GM12878 (cell line): ENCODE data around the gene NDE1. TPM values are rescaled to one million over a fixed set of nuclear protein-coding genes. Genes with fewer than 3 reads are reported as not detected.

ENCODE experiments used
- ATAC-seq: fragments of 200-7000 bp; cut with Tn5 transposase; 3 replicates; pipeline ENCODE4 v1.9.1; 2020; ENCODE audit warnings: mild to moderate bottlenecking, moderate library complexity
- BruUV-seq: library from RNA; stranded (reverse); fragments of 400-500 nt; replicated peaks from 2 replicates; lab custom pipeline; 2021; lab: Mats Ljungman, UMichigan
- CTCF ChIA-PET: fragments of 300-600 bp; sonication (Branson Sonifier 250); formaldehyde crosslinking; extraction: SDS; loops from one replicate; lab custom pipeline; 2021; ENCODE audit warnings: inconsistent platforms; lab: Yijun Ruan, JAX
- POLR2A ChIA-PET: fragments of 350-600 bp; formaldehyde crosslinking; extraction: SDS; loops from one replicate; lab custom pipeline; 2021; ENCODE audit warnings: inconsistent platforms; lab: Charles Lee
- RAD21 ChIA-PET: fragments of 300-600 bp; sonication (Branson Sonifier 250); formaldehyde crosslinking; loops from one replicate; lab custom pipeline; 2023; ENCODE audit warnings: antibody characterized with exemption; ENCODE audit not compliant: unreplicated experiment; lab: Charles Lee
- SMC1A ChIA-PET: fragments of 300-600 bp; sonication (Branson Sonifier 250); formaldehyde crosslinking; loops from one replicate; lab custom pipeline; 2023; ENCODE audit not compliant: unreplicated experiment, uncharacterized antibody; lab: Charles Lee
- DNase-seq: peaks from one replicate; pipeline ENCODE4 v3.0.0-alpha.2; 2011; ENCODE audit warnings: low read depth, low spot score
- FAIRE-seq: peaks from 3 replicates; lab custom pipeline; 2011; peaks lifted over from hg19 to GRCh38; lab: Jason Lieb, UNC
- H2AFZ ChIP-seq: 2 replicates; pipeline ENCODE4 v1.6.0; 2011; ENCODE audit warnings: low read depth, low read length, control low read depth; ENCODE audit not compliant: control insufficient read depth
- H3K27ac ChIP-seq: 2 replicates; pipeline ENCODE4 v1.5.1; 2011; ENCODE audit warnings: control low read depth; ENCODE audit not compliant: control insufficient read depth, insufficient read depth
- H3K27me3 ChIP-seq, 2 experiments: replicated peaks in 1 of 2; 2 replicates each; pipeline versions ENCODE4 v1.6.0 to v1.6.1; 2011; ENCODE audit warnings: low read length in 1 of 2; ENCODE audit not compliant: control insufficient read depth in 2 of 2, insufficient read depth in 2 of 2
- H3K36me3 ChIP-seq, 2 experiments: 2 replicates each; pipeline ENCODE4 v1.5.1; 2011; ENCODE audit warnings: low read length in 1 of 2; ENCODE audit not compliant: control insufficient read depth in 2 of 2, insufficient read depth in 2 of 2
- H3K4me1 ChIP-seq: 2 replicates; pipeline ENCODE4 v1.6.1; 2011; ENCODE audit warnings: mild to moderate bottlenecking, low read length, moderate library complexity, mixed read lengths; ENCODE audit not compliant: control insufficient read depth, insufficient read depth
- H3K4me2 ChIP-seq: 2 replicates; pipeline ENCODE4 v1.6.0; 2011; ENCODE audit warnings: control low read depth; ENCODE audit not compliant: control insufficient read depth, insufficient read depth
- H3K4me3 ChIP-seq: fragments of 200-600 bp; sonication (generic); 2 replicates; pipeline ENCODE4 v1.5.1; 2016
- H3K79me2 ChIP-seq: 2 replicates; pipeline ENCODE4 v1.6.0; 2011; ENCODE audit warnings: low read length; ENCODE audit not compliant: control insufficient read depth, insufficient read depth
- H3K9ac ChIP-seq: 2 replicates; pipeline ENCODE4 v1.8.0; 2011; ENCODE audit warnings: low read length, control low read depth, mixed read lengths; ENCODE audit not compliant: control insufficient read depth, insufficient read depth
- H3K9me3 ChIP-seq: replicated peaks from 3 replicates; pipeline ENCODE4 v1.5.1; 2011; ENCODE audit warnings: mild to moderate bottlenecking, low read length; ENCODE audit not compliant: control insufficient read depth, insufficient read depth
- H4K20me1 ChIP-seq: 2 replicates; pipeline ENCODE4 v1.6.0; 2011; ENCODE audit not compliant: control insufficient read depth, insufficient read depth
- CHD4 ChIP-seq: fragments of 200-600 bp; sonication (generic); IDR thresholded peaks from 2 replicates; pipeline ENCODE4 v1.6.1; 2016; ENCODE audit warnings: mild to moderate bottlenecking
- EED ChIP-seq: sonication (generic); IDR thresholded peaks from 2 replicates; pipeline ENCODE4 v1.6.1; 2016; ENCODE audit warnings: antibody characterized with exemption, low read depth
- LARP7 ChIP-seq: fragments of 450-650 bp; IDR thresholded peaks from 2 replicates; pipeline ENCODE4 v1.6.1; 2017; ENCODE audit warnings: mild to moderate bottlenecking
- MXI1 ChIP-seq: fragments of 150-350 bp; IDR thresholded peaks from 2 replicates; pipeline ENCODE4 v1.6.1; 2011; ENCODE audit warnings: low read depth, mild to moderate bottlenecking, inconsistent platforms, low read length, improper control_type of control experiment
- PAX8 ChIP-seq: fragments of 450-650 bp; IDR thresholded peaks from 2 replicates; pipeline ENCODE4 v1.6.1; 2017; ENCODE audit warnings: mild to moderate bottlenecking, moderate library complexity
- RAD21 ChIP-seq: IDR thresholded peaks from 2 replicates; pipeline ENCODE4 v1.6.1; 2011; ENCODE audit warnings: mild to moderate bottlenecking, low read depth, low read length, moderate library complexity; ENCODE audit not compliant: insufficient read depth
- WGBS: methylation state at CpG from one replicate; pipeline ENCODE4 v1.1.6; 2016; ENCODE audit warnings: low lambda C conversion rate; ENCODE audit not compliant: insufficient replicate concordance, insufficient coverage; ENCODE audit errors: missing lambda C conversion rate; 5-methylcytosine and 5-hydroxymethylcytosine counted together
- in situ Hi-C: fragments of 300-500 bp; cut with MboI; formaldehyde crosslinking; loops from 9 replicates; pipeline ENCODE4 v1.14.3; 2018; ENCODE audit warnings: mixed read lengths
- intact Hi-C: fragments of 100-400 bp; cut with micrococcal nuclease; formaldehyde crosslinking; loops from one replicate; pipeline ENCODE4 v1.14.2; 2022; ENCODE audit not compliant: unreplicated experiment
- polyA plus RNA-seq, 11 experiments: library from polyadenylated mRNA; depleted of rRNA in 4 of 11; unstranded in 6 of 11; stranded (reverse) in 5 of 11; fragments of >200 nt; fragmentation: Nextera tagmentation in 4 of 11; fragmentation: Illumina TruSeq in 1 of 11; extraction: Ambion mirVana in 4 of 11; extraction: Trizol in 1 of 11; gene quantifications; 1 replicate in 1 of 11; 2 replicates in 10 of 11; pipeline versions ENCODE4 v1.2.1 to v1.2.3, GENCODE V29; 2011 to 2016; ENCODE audit warnings: inconsistent platforms in 2 of 11, missing spikeins in 2 of 11, low read depth in 1 of 11
- total RNA-seq, 4 experiments: library from RNA; depleted of rRNA in 3 of 4; stranded (reverse); fragments of >200 nt in 3 of 4; fragmentation: Illumina TruSeq in 1 of 4; extraction: Trizol in 1 of 4; gene quantifications; 2 replicates each; pipeline versions ENCODE4 v1.2.1 to v1.2.3, GENCODE V29; 2013 to 2021
- TF ChIP-seq, protein P1 (sequence below): fragments of 450-650 bp; IDR thresholded peaks from 2 replicates; pipeline ENCODE4 v1.6.1; 2017; ENCODE audit warnings: mild to moderate bottlenecking, moderate library complexity

The NDE1 gene
- total and polyA plus RNA-seq, 10 of the 15 experiments (the other 5 are each of a cell fraction or from before 2014, with no cell fraction given), result 5.7 to 148 (median 87.8) TPM

GRCh38 chr16:15757077-15757386, 107.0 kb downstream of the NDE1 start:
- RAD21 ChIA-PET, result interaction anchor here (0.6 to 1.5 kb wide), 5 partner anchors 8 to 329 kb away, joined by 3 to 5 read pairs (median 5); no protein-coding TSS in a partner anchor
- no peak for DNase-seq
- in situ Hi-C loops (loop anchor here (5.0 kb wide), 1 partner anchor 370 kb away; no protein-coding TSS in a partner anchor), intact Hi-C loops (loop anchor here (5.0 kb wide), 1 partner anchor 330 kb away; no protein-coding TSS in a partner anchor)
- POLR2A ChIA-PET, result interaction anchor here (0.6 to 0.8 kb wide), 4 partner anchors 8 to 329 kb away, joined by 3 to 9 read pairs (median 6); no protein-coding TSS in a partner anchor
- CTCF ChIA-PET, result interaction anchor here (0.8 to 2.5 kb wide), 9 partner anchors 16 to 175 kb away, joined by 3 to 12 read pairs (median 3); no protein-coding TSS in a partner anchor
- no peak overlapping the region for H3K9ac ChIP-seq
- no peaks in the 10 kb centered on the region for H3K79me2 ChIP-seq
- 43% methylated on average over 10 of the region's 10 CpGs for WGBS
- FAIRE-seq, result no peak
- H2AFZ ChIP-seq, result no peak overlapping the region
- no peak overlapping the region for H3K27ac ChIP-seq
- H3K9me3 ChIP-seq, result no peaks in the 10 kb centered on the region
- SMC1A ChIA-PET, result no interaction called here
- ATAC-seq, result no peak
- H4K20me1 ChIP-seq, result no peaks in the 10 kb centered on the region
- H3K4me1 ChIP-seq, result no peaks in the 10 kb centered on the region
- no TSS peak for BruUV-seq
- no peak for TF ChIP-seq RAD21
- TF ChIP-seq EED, result no peak
- no peak for TF ChIP-seq LARP7
- TF ChIP-seq CHD4, result no peak
- TF ChIP-seq PAX8, result no peak
- TF ChIP-seq, protein P1, sequence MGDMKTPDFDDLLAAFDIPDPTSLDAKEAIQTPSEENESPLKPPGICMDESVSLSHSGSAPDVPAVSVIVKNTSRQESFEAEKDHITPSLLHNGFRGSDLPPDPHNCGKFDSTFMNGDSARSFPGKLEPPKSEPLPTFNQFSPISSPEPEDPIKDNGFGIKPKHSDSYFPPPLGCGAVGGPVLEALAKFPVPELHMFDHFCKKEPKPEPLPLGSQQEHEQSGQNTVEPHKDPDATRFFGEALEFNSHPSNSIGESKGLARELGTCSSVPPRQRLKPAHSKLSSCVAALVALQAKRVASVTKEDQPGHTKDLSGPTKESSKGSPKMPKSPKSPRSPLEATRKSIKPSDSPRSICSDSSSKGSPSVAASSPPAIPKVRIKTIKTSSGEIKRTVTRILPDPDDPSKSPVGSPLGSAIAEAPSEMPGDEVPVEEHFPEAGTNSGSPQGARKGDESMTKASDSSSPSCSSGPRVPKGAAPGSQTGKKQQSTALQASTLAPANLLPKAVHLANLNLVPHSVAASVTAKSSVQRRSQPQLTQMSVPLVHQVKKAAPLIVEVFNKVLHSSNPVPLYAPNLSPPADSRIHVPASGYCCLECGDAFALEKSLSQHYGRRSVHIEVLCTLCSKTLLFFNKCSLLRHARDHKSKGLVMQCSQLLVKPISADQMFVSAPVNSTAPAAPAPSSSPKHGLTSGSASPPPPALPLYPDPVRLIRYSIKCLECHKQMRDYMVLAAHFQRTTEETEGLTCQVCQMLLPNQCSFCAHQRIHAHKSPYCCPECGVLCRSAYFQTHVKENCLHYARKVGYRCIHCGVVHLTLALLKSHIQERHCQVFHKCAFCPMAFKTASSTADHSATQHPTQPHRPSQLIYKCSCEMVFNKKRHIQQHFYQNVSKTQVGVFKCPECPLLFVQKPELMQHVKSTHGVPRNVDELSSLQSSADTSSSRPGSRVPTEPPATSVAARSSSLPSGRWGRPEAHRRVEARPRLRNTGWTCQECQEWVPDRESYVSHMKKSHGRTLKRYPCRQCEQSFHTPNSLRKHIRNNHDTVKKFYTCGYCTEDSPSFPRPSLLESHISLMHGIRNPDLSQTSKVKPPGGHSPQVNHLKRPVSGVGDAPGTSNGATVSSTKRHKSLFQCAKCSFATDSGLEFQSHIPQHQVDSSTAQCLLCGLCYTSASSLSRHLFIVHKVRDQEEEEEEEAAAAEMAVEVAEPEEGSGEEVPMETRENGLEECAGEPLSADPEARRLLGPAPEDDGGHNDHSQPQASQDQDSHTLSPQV, result no peak
- TF ChIP-seq MXI1, result no peak
- H3K36me3 ChIP-seq, result no peaks in the 10 kb centered on the region
- H3K27me3 ChIP-seq, result no peaks in the 10 kb centered on the region
- no peak overlapping the region for H3K4me3 ChIP-seq
- no peak overlapping the region for H3K4me2 ChIP-seq
